AG09319 (cell line): ENCODE results near the gene PUM1.
"Not testable (repeated sequence)": the region's sequence is repeated elsewhere in the genome, so short reads cannot be mapped to it uniquely, and the experiment has no call there.

ENCODE experiments used
- DNase-seq: peaks from one replicate; pipeline ENCODE4 v3.0.0-alpha.2; 2010; ENCODE audit warnings: low read depth; ENCODE audit errors: extremely low read depth
- TF ChIP-seq, protein P1 (sequence below): IDR thresholded peaks from 2 replicates; pipeline ENCODE4 v1.5.1; 2011; ENCODE audit warnings: low read depth, mild to moderate bottlenecking, inconsistent platforms, low read length, moderate library complexity

PUM1 gene

DNA sequence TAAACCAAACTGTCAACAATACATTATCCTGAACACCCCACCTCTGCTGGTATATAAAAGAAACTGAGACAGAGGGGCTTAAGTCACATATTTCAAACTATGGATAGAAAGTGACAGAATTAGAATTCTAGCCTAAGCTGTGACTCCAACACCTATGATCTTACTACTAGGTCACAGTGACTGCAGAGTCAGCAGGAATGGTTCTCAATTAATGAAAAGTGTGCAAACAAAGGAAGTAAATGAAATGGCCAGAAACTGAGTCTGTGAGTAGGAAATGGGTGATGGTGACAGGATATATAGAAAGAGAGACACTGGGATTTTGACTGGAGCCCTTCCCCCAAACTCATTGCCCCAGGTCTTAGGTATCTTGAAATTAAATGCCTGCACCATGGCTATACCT lies 118.3 kb downstream of the PUM1 start:
- DNase-seq: no peak
- TF ChIP-seq, protein P1, sequence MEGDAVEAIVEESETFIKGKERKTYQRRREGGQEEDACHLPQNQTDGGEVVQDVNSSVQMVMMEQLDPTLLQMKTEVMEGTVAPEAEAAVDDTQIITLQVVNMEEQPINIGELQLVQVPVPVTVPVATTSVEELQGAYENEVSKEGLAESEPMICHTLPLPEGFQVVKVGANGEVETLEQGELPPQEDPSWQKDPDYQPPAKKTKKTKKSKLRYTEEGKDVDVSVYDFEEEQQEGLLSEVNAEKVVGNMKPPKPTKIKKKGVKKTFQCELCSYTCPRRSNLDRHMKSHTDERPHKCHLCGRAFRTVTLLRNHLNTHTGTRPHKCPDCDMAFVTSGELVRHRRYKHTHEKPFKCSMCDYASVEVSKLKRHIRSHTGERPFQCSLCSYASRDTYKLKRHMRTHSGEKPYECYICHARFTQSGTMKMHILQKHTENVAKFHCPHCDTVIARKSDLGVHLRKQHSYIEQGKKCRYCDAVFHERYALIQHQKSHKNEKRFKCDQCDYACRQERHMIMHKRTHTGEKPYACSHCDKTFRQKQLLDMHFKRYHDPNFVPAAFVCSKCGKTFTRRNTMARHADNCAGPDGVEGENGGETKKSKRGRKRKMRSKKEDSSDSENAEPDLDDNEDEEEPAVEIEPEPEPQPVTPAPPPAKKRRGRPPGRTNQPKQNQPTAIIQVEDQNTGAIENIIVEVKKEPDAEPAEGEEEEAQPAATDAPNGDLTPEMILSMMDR: no peak

- DNase-seq: no peak
- TF ChIP-seq, protein P1: no peak
Observed at GRCh38 chr1:30942326-30942963, 123.1 kb downstream of the PUM1 start.

- DNase-seq: no peak
- TF ChIP-seq, protein P1: no peak
Observed at GRCh38 chr1:30940541-30940940, 125.0 kb downstream of the PUM1 start.

DNA sequence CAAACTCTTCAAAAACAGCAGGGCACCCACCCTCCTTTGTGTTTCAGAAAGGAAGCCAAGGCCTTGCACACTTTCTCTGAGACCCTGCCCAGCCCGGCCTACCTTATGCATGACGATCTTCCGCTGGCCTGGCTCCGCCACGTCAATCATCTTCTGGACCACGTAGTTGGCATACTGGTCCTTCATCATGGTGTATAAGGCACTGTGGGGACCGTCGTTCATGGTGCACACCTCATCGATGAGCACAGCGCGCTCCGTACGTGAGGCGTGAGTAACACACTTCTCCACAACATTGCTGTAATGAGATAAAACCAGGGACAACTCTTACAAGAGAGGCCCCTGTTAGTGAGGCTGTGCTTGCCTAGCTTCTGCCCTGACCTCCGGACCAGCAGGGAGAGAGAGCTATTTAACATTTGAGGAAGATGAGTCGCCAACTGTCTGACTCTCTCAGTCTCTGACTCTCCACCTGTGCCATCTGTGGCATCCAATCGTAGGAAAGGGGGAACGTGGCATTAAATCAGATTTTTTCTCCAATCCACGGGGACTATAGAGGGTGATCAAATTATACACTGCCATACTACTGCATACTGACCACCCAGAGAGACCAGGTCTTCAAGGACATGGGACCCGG lies 128.9 kb downstream of the PUM1 start:
- DNase-seq: no peak
- TF ChIP-seq, protein P1: no peak

DNA sequence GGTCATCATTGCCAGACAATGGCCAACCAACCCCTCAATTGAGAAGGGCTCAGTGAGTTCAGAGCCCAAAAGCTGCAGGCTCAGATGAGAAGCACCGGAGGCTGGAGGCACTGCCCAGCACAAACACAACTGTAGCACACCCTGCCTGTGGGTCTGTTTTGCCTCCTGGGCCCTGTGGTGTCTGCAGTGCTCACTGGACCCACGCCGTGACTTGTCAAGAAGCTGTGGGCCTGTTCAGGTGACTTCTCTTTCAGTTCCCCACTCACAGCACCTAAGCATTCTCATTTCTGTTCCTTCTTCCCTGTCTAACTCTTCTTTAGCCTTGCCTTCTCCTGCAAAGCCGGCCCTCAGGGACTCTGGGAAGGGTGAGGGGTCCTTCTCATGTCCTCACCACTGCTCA lies 129.8 kb downstream of the PUM1 start:
- not testable (repeated sequence) for DNase-seq

- TF ChIP-seq, protein P1: no peak
- no peak for DNase-seq
Observed at GRCh38 chr1:30934613-30935012, 130.9 kb downstream of the PUM1 start.

- TF ChIP-seq, protein P1: no peak
- DNase-seq: no peak
Observed at GRCh38 chr1:30933874-30934252, 131.7 kb downstream of the PUM1 start.
